H54 (cell line): ENCODE measurements around the gene SCAF4.

Source experiments
- DNase-seq: peaks from one replicate; pipeline ENCODE4 v3.0.0; 2011; ENCODE audit warnings: low spot score, mixed read lengths; ENCODE audit not compliant: insufficient read length
- FAIRE-seq: peaks from 3 replicates; lab custom pipeline; 2011; peaks lifted over from hg19 to GRCh38; lab: Jason Lieb, UNC
- POLR2A ChIP-seq: IDR thresholded peaks from 2 replicates; pipeline ENCODE4 v1.6.1; 2011; ENCODE audit warnings: low read depth, mild to moderate bottlenecking, low read length

The SCAF4 gene

GRCh38 chr21:31713973-31714740, 17.8 kb downstream of the SCAF4 start:
- no peak for TF ChIP-seq POLR2A
- no peak for DNase-seq
- peak; percentile 90 for FAIRE-seq

GRCh38 chr21:31713115-31713514, 18.8 kb downstream of the SCAF4 start:
- no peak for DNase-seq
- no peak for TF ChIP-seq POLR2A
- no peak for FAIRE-seq

GRCh38 chr21:31711745-31712285, 20.1 kb downstream of the SCAF4 start:
- DNase-seq (no peak), FAIRE-seq (no peak)
- no peak for TF ChIP-seq POLR2A

DNA sequence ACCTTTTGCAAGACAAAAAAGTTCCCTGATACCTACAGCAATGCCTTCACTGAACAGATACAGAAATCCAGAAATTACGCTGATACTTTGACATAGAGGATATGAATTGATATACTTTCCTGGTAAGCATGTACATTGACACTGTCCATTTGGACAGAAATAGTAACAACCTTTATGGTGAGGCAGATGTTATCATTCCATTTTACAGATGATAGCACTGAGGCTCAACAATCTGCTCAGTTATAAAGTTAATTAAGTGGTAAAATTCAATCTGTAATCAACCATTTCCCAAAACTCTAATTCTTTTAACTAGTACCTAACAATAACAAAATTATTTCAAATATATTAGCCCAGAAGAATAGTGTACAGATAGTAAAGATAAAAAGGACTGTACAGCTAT, 20.6 kb downstream of the SCAF4 start:
- no peak for TF ChIP-seq POLR2A

GRCh38 chr21:31710586-31710985, 21.3 kb downstream of the SCAF4 start:
- DNase-seq (no peak), FAIRE-seq (peak; percentile 81)
- TF ChIP-seq POLR2A, result no peak

More for the DNA sequence above, 20.6 kb downstream of the SCAF4 start:
- no peak for DNase-seq
- peak; percentile 80 for FAIRE-seq

- FAIRE-seq (peak; percentile 69), DNase-seq (no peak)
- no peak for TF ChIP-seq POLR2A
Measured at GRCh38 chr21:31708541-31708940, 23.4 kb downstream of the SCAF4 start.

DNA sequence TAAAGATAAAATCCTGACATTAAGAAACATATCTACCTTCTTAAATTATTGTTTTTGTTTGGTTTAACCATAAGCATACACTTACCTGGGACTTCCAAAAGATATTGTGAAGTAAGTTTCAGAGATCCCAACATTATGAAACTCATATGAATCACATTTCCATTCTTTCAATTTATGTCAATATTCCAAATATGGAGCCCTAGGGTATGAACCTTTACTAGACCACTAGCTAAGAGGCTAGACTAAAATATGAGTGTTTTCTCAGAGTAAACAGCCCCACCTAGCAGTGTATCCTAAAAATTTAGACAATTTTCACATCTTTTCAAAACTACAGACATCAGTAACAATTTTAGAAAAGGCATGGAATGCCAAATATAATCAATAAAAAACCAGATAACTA, 24.4 kb downstream of the SCAF4 start:
- TF ChIP-seq POLR2A, result no peak
- no peak for DNase-seq
- peak; percentile 48 for FAIRE-seq

DNA sequence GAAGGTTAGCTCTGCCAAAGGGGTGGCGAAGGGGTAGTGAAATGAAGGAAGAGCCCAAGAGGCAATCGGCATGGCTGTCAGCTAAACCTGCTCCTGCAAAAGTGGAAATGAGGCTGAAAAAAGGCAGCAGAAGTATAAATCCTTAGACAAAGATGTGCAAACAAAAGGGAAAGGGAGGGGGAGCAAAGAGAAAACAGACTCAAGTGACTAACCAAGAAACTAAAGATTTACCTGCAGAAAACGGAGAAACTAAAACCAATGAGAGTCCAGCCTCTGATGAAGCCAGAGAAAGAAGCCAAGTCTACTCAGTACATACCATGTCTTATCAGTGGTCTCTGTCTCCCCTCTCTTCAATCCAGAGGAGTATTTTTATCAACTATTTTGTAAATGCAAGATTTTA, 25.4 kb downstream of the SCAF4 start:
- no peak for TF ChIP-seq POLR2A
- no peak for DNase-seq

GRCh38 chr21:31700040-31700439, 31.9 kb downstream of the SCAF4 start:
- DNase-seq (no peak), FAIRE-seq (no peak)
- TF ChIP-seq POLR2A, result no peak

More for the DNA sequence above, 25.4 kb downstream of the SCAF4 start:
- FAIRE-seq, result no peak

DNA sequence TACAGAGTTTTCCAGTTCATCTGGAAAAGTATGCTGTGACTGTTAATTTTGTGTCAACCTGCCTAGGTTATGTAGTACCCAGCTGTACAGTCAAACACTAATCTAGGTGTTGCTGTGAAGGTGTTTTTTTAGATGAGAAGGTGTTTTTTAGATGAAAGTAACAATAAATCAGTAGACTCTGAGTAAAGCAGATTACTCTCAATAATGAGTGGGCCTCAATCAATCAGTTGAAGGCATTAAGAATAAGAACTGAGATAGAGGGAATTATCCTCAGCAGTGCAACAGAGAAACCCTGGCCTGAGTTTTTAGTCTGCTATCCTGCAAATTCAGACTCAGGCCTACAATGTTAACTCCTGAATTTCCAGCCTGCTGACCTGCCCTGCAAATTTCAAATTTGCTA, 33.5 kb downstream of the SCAF4 start:
- no peak for TF ChIP-seq POLR2A
- DNase-seq, result no peak
- no peak for FAIRE-seq

- no peak for TF ChIP-seq POLR2A
- DNase-seq, result no peak
- peak; percentile 60 for FAIRE-seq
Measured at GRCh38 chr21:31696424-31696823, 35.5 kb downstream of the SCAF4 start.

- no peak for FAIRE-seq
- DNase-seq, result no peak
- TF ChIP-seq POLR2A, result no peak
Measured at GRCh38 chr21:31693222-31693621, 38.7 kb downstream of the SCAF4 start.

- DNase-seq, result no peak
Measured at GRCh38 chr21:31688603-31689368, 43.1 kb downstream of the SCAF4 start.

DNA sequence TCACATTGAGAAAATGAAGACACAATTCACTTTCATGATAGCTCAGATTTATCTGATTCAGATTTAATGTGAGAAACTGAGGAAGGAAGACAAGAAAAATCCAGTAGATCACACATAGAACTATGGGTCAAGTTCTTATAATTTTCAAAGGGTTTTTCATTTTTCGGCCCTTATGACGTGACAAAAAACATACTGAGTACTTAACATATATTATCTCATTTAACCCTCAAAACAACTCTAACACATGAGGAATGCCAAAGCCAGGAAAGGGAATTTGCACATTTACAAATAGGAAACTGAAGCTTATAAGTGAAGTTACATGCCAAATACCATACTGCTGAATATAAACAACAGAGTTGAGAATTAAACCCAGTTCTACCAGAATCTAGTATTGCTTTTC, 44.8 kb downstream of the SCAF4 start:
- no peak for DNase-seq
- no peak for TF ChIP-seq POLR2A
- no peak for FAIRE-seq

More at GRCh38 chr21:31688603-31689368, 43.1 kb downstream of the SCAF4 start:
- no peak for TF ChIP-seq POLR2A
- no peak for FAIRE-seq
